Stimulated activated CD8-positive, alpha-beta memory T cell treated with anti-CD3 and anti-CD28 coated beads, Interleukin-4, amount 100 ng/mL, for 48 hours (primary cell): ENCODE measurements around the gene THG1L.

ENCODE experiments used
- DNase-seq: peaks from one replicate; pipeline ENCODE4 v3.0.0-alpha.2; 2020

Gene THG1L

DNA sequence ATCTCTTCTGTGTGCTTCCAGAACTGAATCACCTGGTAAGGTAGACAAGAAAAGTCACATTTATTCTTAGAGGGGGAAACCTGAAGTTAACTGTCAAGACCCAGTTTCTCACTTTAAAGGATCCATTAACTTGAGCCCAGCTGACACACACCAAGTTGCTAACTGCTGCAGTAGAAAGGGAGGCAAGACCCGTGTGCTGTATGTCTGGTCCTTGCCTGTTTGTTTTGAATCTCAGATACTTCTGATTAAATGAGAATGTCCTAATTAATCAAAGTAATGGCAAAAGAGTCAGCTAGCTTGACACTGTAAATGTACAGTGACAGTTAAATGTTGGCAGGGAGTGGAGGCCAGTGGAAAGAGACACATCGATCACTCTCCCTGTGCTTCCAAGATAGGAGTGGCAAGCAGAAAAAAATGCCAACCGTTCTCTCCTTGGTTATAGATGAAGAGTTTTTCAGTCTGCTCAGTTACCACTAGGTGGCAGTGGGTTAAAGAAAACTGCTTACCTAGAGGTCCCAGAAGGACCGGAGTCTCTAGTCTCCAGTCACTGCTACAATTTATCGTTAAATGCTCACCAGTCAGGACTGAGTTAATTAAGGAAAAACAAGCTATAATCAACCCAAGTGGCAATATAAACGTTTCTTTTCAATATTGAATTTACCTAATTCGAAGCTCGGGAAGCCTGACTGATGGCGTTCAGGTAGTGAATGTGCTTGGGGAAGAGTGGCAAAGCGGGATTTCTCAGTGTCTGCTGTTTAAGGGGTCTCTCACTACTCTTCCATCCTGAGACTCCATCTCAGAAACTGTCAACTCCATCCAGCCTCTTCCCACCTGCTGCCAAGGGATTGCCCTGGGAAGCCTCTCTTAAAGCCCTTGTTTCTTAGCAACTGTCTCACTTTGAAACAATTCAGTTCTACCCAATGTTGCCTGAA is 30.7 kb downstream of the THG1L start:
- no peak for DNase-seq

DNA sequence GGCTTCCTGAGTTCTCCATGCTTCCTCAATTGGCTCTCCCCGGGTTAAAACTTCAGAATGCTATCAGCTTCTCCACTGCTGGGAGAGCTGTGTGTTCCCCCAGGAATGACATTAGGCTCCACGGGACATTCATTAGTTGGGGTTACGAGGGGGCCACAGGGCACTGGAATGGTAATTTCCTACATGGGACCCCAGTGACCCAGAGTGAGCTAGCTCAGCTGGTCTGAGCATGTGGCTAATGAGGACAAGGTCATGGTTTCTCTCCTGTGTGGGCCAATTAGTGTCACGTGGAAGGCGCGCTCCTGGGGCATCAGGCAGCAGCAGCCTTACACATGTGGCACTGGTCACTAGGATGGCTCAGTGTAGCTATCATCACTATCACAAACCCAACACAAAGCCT is 33.3 kb downstream of the THG1L start:
- no peak for DNase-seq

GRCh38 chr5:157766442-157766841 is 35.2 kb downstream of the THG1L start:
- no peak for DNase-seq

DNA sequence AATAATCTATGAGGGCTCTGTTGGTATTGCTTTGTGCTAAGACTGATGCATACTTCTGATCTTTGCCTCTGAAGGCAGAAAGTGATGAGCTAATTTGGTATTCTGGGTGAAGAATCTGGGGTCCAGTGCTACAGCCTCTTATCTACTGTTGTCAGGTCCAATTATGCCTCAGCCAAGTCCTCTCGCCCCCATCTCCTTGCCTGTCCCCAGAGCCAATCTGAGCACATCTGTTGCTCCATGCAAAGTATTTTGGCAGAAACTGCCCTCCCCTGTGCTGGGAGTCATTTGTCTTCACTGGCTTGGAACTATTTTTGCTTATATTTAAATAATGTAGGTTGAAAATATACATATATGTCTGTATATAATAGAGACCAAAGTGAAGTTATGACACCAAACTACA is 35.7 kb downstream of the THG1L start:
- no peak for DNase-seq

DNA sequence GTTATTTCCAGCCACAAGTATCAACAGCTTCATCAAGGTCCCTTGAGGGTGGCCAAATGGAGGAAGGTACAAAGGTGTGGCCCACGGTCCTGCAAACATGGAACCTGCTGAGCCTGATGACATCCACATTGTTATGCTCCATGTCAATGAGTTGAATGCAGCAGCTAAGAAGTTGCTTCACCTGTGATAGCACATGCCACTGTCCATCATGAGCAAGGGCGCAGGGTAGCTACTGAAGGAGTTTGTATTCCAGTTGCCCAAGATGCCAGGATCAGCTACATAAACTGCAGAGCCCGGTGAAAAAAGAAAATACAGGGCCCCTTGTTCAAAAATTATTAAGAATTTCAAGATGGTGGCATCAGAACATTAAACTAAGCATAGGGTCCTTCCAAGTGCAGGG is 36.5 kb downstream of the THG1L start:
- no peak for DNase-seq

GRCh38 chr5:157770665-157771064 is 39.4 kb downstream of the THG1L start:
- DNase-seq: no peak

- DNase-seq: no peak
These were observed 40.9 kb downstream of the THG1L start for GRCh38 chr5:157772127-157772526.

- no peak for DNase-seq
These were observed 47.0 kb downstream of the THG1L start for GRCh38 chr5:157778121-157778805.

DNA sequence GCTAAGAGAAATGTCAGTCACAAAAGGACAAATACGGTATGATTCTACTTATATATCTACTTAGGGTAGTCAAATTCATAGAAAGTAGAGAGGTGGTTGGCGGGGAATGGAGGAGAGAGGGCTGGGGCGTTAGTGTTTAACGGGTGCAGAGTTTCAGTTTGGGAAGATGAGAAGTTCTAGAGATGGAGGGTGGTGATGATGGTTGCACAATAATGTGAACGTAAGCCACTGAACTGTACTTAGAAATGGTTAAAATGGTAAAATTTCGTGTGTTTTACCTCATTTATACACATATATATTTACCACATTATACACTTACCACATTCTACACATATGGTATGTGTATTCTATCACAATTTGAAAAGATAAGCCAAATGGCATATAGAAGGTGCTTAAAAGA is 48.0 kb downstream of the THG1L start:
- DNase-seq: no peak

DNA sequence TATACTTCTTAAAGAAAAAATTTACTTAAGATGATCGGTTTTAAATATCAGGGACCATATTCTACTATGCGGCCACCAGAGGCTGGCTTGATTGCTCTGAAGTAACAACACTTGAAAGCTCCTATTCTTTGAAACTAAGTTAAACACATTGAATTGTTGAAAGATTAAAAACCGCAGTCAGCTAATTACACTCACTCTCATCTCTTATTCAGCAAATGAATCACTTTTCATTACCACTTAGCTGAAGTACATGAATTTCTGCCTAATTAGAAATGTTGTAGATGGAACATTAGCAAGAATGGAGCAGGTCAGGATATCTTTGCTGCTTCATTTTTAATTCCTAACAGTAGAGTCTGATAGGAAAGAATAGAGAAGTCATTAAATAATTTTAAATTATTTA is 54.6 kb downstream of the THG1L start:
- DNase-seq: no peak
